PC-9 (cell line): ENCODE results near the gene VPS16.

Source experiments
- CTCF ChIP-seq: fragments of 200-600 bp; sonication (generic); conservative IDR thresholded peaks from 2 replicates; pipeline ENCODE4 v1.6.1; 2017; ENCODE audit warnings: mixed run types, antibody characterized with exemption, mild to moderate bottlenecking, moderate library complexity
- EZH2 ChIP-seq: fragments of 200-600 bp; sonication (generic); IDR thresholded peaks from 2 replicates; pipeline ENCODE4 v1.8.0; 2017; ENCODE audit warnings: antibody characterized with exemption, low read depth

DNA sequence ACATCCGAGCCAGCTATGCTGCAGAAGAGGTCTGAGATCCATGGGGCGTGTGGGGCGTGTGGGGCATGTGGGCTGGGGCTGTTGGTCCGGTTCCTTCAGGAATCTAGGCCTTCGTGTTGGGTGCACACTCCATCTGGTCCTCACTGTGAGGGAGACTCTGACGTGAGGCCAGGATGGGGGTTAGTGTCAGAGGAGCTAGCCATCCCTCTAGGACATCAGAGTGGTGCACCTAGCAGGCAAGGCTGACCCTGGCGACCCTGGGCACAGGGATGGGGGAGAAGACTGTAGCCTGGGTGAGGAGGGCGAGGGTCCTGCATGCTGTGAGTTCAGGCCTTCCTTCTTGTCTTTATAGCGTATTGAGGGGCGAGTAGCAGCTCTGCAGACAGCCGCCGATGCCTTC, 24.1 kb downstream of the VPS16 start:
- TF ChIP-seq EZH2, result no peak
- TF ChIP-seq CTCF, result no peak
